Measurements from ENCODE around the gene FOS.

The FOS gene

GRCh38 chr14:75278422-75279152 is at the start of gene FOS (continued):
- peak; percentile 73; the same call in 1 of the 2 replicates for TF ChIP-seq ZFP37 (tag by site-specific recombination; IDR thresholded peaks at IDR 0.05)
- TF ChIP-seq ZNF621 (tag by site-specific recombination; IDR thresholded peaks at IDR 0.05): no peak
- TF ChIP-seq, protein P1, sequence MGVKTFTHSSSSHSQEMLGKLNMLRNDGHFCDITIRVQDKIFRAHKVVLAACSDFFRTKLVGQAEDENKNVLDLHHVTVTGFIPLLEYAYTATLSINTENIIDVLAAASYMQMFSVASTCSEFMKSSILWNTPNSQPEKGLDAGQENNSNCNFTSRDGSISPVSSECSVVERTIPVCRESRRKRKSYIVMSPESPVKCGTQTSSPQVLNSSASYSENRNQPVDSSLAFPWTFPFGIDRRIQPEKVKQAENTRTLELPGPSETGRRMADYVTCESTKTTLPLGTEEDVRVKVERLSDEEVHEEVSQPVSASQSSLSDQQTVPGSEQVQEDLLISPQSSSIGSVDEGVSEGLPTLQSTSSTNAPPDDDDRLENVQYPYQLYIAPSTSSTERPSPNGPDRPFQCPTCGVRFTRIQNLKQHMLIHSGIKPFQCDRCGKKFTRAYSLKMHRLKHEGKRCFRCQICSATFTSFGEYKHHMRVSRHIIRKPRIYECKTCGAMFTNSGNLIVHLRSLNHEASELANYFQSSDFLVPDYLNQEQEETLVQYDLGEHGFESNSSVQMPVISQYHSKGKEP (tag by site-specific recombination; IDR thresholded peaks at IDR 0.05): 0 out of 2 replicates have a peak, but pooled peaks have one; percentile 3
- no peak for TF ChIP-seq MZF1 (tag by site-specific recombination; IDR thresholded peaks at IDR 0.05; ENCODE audit: borderline replicate concordance)
- no peak for TF ChIP-seq ZNF624 (tag by site-specific recombination; IDR thresholded peaks at IDR 0.05)
- TF ChIP-seq ZNF404 (tag by site-specific recombination; IDR thresholded peaks at IDR 0.05): no peak
- TF ChIP-seq ZNF37A (tag by site-specific recombination; IDR thresholded peaks at IDR 0.05): no peak
- peak; percentile 93 for TF ChIP-seq ZNF629 (tag by site-specific recombination; IDR thresholded peaks at IDR 0.05)
- no peak for TF ChIP-seq ZBTB7A (tag by site-specific recombination; IDR thresholded peaks at IDR 0.05; ENCODE audit: low read depth)
- no peak for TF ChIP-seq ZNF560 (tag by site-specific recombination; IDR thresholded peaks at IDR 0.05; ENCODE audit: borderline replicate concordance)
- TF ChIP-seq, protein P2, sequence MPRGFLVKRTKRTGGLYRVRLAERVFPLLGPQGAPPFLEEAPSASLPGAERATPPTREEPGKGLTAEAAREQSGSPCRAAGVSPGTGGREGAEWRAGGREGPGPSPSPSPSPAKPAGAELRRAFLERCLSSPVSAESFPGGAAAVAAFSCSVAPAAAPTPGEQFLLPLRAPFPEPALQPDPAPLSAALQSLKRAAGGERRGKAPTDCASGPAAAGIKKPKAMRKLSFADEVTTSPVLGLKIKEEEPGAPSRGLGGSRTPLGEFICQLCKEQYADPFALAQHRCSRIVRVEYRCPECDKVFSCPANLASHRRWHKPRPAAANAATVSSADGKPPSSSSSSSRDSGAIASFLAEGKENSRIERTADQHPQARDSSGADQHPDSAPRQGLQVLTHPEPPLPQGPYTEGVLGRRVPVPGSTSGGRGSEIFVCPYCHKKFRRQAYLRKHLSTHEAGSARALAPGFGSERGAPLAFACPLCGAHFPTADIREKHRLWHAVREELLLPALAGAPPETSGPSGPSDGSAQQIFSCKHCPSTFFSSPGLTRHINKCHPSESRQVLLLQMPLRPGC (tag by site-specific recombination; IDR thresholded peaks at IDR 0.05): no peak
- no peak for TF ChIP-seq ZNF585B (tag by site-specific recombination; IDR thresholded peaks at IDR 0.05)
- TF ChIP-seq, protein P3, sequence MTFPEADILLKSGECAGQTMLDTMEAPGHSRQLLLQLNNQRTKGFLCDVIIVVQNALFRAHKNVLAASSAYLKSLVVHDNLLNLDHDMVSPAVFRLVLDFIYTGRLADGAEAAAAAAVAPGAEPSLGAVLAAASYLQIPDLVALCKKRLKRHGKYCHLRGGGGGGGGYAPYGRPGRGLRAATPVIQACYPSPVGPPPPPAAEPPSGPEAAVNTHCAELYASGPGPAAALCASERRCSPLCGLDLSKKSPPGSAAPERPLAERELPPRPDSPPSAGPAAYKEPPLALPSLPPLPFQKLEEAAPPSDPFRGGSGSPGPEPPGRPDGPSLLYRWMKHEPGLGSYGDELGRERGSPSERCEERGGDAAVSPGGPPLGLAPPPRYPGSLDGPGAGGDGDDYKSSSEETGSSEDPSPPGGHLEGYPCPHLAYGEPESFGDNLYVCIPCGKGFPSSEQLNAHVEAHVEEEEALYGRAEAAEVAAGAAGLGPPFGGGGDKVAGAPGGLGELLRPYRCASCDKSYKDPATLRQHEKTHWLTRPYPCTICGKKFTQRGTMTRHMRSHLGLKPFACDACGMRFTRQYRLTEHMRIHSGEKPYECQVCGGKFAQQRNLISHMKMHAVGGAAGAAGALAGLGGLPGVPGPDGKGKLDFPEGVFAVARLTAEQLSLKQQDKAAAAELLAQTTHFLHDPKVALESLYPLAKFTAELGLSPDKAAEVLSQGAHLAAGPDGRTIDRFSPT (tag by site-specific recombination; IDR thresholded peaks at IDR 0.05): no peak
- TF ChIP-seq ZNF660 (tag by site-specific recombination; IDR thresholded peaks at IDR 0.05): 0 out of 2 replicates have a peak, but pooled peaks have one; percentile 49
- peak; percentile 60; the same call in 1 of the 2 replicates for TF ChIP-seq KLF10 (tag by site-specific recombination; IDR thresholded peaks at IDR 0.05)
- TF ChIP-seq, protein P4, sequence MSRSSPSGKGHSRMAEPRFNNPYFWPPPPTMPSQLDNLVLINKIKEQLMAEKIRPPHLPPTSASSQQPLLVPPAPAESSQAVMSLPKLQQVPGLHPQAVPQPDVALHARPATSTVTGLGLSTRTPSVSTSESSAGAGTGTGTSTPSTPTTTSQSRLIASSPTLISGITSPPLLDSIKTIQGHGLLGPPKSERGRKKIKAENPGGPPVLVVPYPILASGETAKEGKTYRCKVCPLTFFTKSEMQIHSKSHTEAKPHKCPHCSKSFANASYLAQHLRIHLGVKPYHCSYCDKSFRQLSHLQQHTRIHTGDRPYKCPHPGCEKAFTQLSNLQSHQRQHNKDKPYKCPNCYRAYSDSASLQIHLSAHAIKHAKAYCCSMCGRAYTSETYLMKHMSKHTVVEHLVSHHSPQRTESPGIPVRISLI (tag by site-specific recombination; IDR thresholded peaks at IDR 0.05): no peak
- TF ChIP-seq, protein P5, sequence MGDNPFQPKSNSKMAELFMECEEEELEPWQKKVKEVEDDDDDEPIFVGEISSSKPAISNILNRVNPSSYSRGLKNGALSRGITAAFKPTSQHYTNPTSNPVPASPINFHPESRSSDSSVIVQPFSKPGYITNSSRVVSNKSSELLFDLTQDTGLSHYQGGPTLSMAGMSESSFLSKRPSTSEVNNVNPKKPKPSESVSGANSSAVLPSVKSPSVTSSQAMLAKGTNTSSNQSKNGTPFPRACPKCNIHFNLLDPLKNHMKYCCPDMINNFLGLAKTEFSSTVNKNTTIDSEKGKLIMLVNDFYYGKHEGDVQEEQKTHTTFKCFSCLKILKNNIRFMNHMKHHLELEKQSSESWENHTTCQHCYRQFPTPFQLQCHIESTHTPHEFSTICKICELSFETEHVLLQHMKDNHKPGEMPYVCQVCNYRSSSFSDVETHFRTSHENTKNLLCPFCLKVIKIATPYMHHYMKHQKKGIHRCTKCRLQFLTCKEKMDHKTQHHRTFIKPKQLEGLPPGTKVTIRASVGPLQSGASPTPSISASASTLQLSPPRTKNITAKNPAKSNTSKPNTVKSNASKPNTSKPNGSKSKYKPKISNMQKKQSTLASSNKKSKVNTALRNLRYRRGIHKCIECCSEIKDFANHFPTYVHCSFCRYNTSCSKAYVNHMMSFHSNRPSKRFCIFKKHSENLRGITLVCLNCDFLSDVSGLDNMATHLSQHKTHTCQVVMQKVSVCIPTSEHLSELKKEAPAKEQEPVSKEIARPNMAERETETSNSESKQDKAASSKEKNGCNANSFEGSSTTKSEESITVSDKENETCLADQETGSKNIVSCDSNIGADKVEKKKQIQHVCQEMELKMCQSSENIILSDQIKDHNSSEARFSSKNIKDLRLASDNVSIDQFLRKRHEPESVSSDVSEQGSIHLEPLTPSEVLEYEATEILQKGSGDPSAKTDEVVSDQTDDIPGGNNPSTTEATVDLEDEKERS (tag by site-specific recombination; IDR thresholded peaks at IDR 0.05): no peak
- no peak for TF ChIP-seq ZBTB17 (tag by site-specific recombination; IDR thresholded peaks at IDR 0.05)
- no peak for TF ChIP-seq BCL6B (tag by site-specific recombination; IDR thresholded peaks at IDR 0.05)
- no peak for TF ChIP-seq ZNF549 (tag by site-specific recombination; IDR thresholded peaks at IDR 0.05)
- TF ChIP-seq ZNF394 (tag by site-specific recombination; IDR thresholded peaks at IDR 0.05; ENCODE audit: borderline replicate concordance): peak; percentile 20; the same call in 1 of the 2 replicates
- TF ChIP-seq SCRT1 (tag by site-specific recombination; IDR thresholded peaks at IDR 0.05; ENCODE audit: borderline replicate concordance): no peak
- TF ChIP-seq BCL11B (tag by site-specific recombination; IDR thresholded peaks at IDR 0.05; ENCODE audit: low read depth): no peak
- TF ChIP-seq ZNF140 (tag by site-specific recombination; IDR thresholded peaks at IDR 0.05): no peak
- TF ChIP-seq, protein P6, sequence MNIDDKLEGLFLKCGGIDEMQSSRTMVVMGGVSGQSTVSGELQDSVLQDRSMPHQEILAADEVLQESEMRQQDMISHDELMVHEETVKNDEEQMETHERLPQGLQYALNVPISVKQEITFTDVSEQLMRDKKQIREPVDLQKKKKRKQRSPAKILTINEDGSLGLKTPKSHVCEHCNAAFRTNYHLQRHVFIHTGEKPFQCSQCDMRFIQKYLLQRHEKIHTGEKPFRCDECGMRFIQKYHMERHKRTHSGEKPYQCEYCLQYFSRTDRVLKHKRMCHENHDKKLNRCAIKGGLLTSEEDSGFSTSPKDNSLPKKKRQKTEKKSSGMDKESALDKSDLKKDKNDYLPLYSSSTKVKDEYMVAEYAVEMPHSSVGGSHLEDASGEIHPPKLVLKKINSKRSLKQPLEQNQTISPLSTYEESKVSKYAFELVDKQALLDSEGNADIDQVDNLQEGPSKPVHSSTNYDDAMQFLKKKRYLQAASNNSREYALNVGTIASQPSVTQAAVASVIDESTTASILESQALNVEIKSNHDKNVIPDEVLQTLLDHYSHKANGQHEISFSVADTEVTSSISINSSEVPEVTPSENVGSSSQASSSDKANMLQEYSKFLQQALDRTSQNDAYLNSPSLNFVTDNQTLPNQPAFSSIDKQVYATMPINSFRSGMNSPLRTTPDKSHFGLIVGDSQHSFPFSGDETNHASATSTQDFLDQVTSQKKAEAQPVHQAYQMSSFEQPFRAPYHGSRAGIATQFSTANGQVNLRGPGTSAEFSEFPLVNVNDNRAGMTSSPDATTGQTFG (tag by site-specific recombination; IDR thresholded peaks at IDR 0.05; ENCODE audit: borderline replicate concordance): no peak; the same call in 1 of the 2 replicates
